MM.1S (cell line): ENCODE data around the gene TDRD5.
"Not testable (repeated sequence)": the region's sequence is repeated elsewhere in the genome, so short reads cannot be mapped to it uniquely, and the experiment has no call there.

Experiments
- CTCF ChIP-seq: fragments of 300-600 bp; sonication (generic); IDR thresholded peaks from 2 replicates; pipeline ENCODE4 v1.5.1; 2016; ENCODE audit warnings: antibody characterized with exemption, low read length, mixed read lengths
- EZH2 ChIP-seq: fragments of 300-600 bp; sonication (generic); optimal IDR thresholded peaks from 2 replicates; pipeline ENCODE3; 2017; ENCODE audit warnings: low read depth, mild to moderate bottlenecking, antibody characterized with exemption, low read length, mixed read lengths

GRCh38 chr1:179694530-179694929, 102.9 kb downstream of the TDRD5 start:
- TF ChIP-seq EZH2, CTCF: not testable (repeated sequence)
